ENCODE measurements around the gene NXN.

DNA sequence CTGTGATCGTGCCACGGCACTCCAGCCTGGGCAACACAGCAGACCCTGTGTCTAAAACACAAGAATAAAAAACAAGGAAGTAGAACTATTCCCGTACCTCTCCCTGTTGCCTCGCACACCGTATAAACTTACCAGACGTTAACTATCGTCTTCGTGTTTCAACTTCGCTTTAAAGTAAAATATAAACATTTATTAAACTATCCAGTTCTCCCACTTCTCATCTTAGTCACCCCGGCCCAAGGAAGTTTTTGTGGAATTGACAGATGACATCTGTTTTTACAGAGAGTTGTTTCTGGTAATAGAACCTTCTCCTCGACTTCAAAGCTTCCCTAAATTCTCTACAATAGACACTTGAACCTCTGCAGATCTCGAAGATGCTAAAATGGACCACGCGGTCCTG lies 83.1 kb downstream of the NXN start:
- TF ChIP-seq, protein P1, sequence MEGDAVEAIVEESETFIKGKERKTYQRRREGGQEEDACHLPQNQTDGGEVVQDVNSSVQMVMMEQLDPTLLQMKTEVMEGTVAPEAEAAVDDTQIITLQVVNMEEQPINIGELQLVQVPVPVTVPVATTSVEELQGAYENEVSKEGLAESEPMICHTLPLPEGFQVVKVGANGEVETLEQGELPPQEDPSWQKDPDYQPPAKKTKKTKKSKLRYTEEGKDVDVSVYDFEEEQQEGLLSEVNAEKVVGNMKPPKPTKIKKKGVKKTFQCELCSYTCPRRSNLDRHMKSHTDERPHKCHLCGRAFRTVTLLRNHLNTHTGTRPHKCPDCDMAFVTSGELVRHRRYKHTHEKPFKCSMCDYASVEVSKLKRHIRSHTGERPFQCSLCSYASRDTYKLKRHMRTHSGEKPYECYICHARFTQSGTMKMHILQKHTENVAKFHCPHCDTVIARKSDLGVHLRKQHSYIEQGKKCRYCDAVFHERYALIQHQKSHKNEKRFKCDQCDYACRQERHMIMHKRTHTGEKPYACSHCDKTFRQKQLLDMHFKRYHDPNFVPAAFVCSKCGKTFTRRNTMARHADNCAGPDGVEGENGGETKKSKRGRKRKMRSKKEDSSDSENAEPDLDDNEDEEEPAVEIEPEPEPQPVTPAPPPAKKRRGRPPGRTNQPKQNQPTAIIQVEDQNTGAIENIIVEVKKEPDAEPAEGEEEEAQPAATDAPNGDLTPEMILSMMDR (IDR thresholded peaks at IDR 0.05; ENCODE audit: insufficient read depth, low read length): no peak
- TF ChIP-seq POLR2AphosphoS5 (IDR thresholded peaks at IDR 0.05; ENCODE audit: low read depth) (no peak), REST (IDR thresholded peaks at IDR 0.05; ENCODE audit: insufficient replicate concordance, low read depth) (no peak), GABPA (IDR thresholded peaks at IDR 0.05; ENCODE audit: low read depth) (no peak), SPI1 (IDR thresholded peaks at IDR 0.05; ENCODE audit: borderline replicate concordance, low read depth) (no peak)

Data from HL-60 (cell line).